K562 (cell line): Measurements from ENCODE around the gene DPH5. TPM values are rescaled to one million over a fixed set of nuclear protein-coding genes. Genes with fewer than 3 reads are reported as not detected.

Source experiments
- CSDE1 ChIP-seq, 2 experiments: fragments of 450-650 bp; IDR thresholded peaks; 2 replicates each; pipeline ENCODE4 v1.6.1; 2016; ENCODE audit warnings: mild to moderate bottlenecking in 1 of 2
- CTBP1 ChIP-seq: fragments of 450-650 bp; IDR thresholded peaks from 2 replicates; pipeline ENCODE4 v1.6.1; 2016; ENCODE audit warnings: borderline replicate concordance
- ELF4 ChIP-seq: fragments of 450-650 bp; formaldehyde crosslinking; IDR thresholded peaks from 2 replicates; pipeline ENCODE4 v1.4.0; 2022; ENCODE audit warnings: missing genetic modification characterization
- ESRRA ChIP-seq: fragments of 450-650 bp; IDR thresholded peaks from 2 replicates; pipeline ENCODE4 v1.6.1; 2014; ENCODE audit warnings: low read depth, mild to moderate bottlenecking, moderate library complexity, borderline replicate concordance
- ETV1 ChIP-seq: fragments of 450-650 bp; conservative IDR thresholded peaks from 2 replicates; pipeline ENCODE4 v1.6.1; 2016; ENCODE audit warnings: missing genetic modification characterization, control low read depth, low read depth, missing compliant biosample characterization
- EWSR1 ChIP-seq: fragments of 450-650 bp; IDR thresholded peaks from 2 replicates; pipeline ENCODE4 v1.6.1; 2018; ENCODE audit warnings: borderline replicate concordance, mild to moderate bottlenecking, low read depth, moderate library complexity; ENCODE audit not compliant: partially characterized antibody
- GABPB2 ChIP-seq: fragments of 250-450 bp; sonication (Bioruptor Pico); conservative IDR thresholded peaks from 2 replicates; pipeline ENCODE4 v1.5.1; 2021; ENCODE audit warnings: mild to moderate bottlenecking
- KAT8 ChIP-seq: fragments of 450-650 bp; IDR thresholded peaks from 2 replicates; pipeline ENCODE4 v1.6.1; 2016; ENCODE audit warnings: low read depth, mild to moderate bottlenecking
- MYNN ChIP-seq, 2 experiments: sonication (generic); formaldehyde crosslinking in 1 of 2; IDR thresholded peaks; 2 replicates each; pipeline versions ENCODE4 v1.5.0 to v1.6.1; 2016 to 2020; ENCODE audit warnings: antibody characterized with exemption in 1 of 2, missing genetic modification reagents in 1 of 2
- NR0B1 ChIP-seq: fragments of 450-650 bp; IDR thresholded peaks from one replicate; pipeline ENCODE4 v1.6.1; 2018; ENCODE audit warnings: mild to moderate bottlenecking, moderate library complexity; ENCODE audit not compliant: partially characterized antibody
- NR2C2 ChIP-seq, 2 experiments: fragments of 200-800 bp in 1 of 2; sonication (Bioruptor generic) in 1 of 2; sonication (generic) in 1 of 2; formaldehyde crosslinking in 1 of 2; IDR thresholded peaks; 2 replicates each; pipeline versions ENCODE4 v1.6.1 to v1.8.0; 2016 to 2022; ENCODE audit warnings: mild to moderate bottlenecking in 1 of 2, missing compliant biosample characterization in 1 of 2, missing genetic modification characterization in 1 of 2, missing genetic modification reagents in 1 of 2
- SRSF3 ChIP-seq: fragments of 200-400 bp; formaldehyde crosslinking; IDR thresholded peaks from 2 replicates; pipeline ENCODE4 v1.6.1; 2016; ENCODE audit warnings: mild to moderate bottlenecking, low read length, moderate library complexity; ENCODE audit not compliant: insufficient read depth
- TCF7L2 ChIP-seq: fragments of 150-350 bp; IDR thresholded peaks from 2 replicates; pipeline ENCODE4 v1.6.1; 2016; ENCODE audit warnings: low read depth, mild to moderate bottlenecking, low read length, moderate library complexity
- TRIM24 ChIP-seq, 2 experiments: fragments of 450-650 bp; IDR thresholded peaks; 2 replicates each; pipeline ENCODE4 v1.6.1; 2016
- ZNF12 ChIP-seq: sonication (generic); formaldehyde crosslinking; IDR thresholded peaks from 2 replicates; pipeline ENCODE4 v1.4.0; 2020; ENCODE audit warnings: mild to moderate bottlenecking, missing genetic modification reagents
- ZNF134 ChIP-seq: fragments of 250-450 bp; sonication (Bioruptor Pico); conservative IDR thresholded peaks from 2 replicates; pipeline ENCODE4 v1.4.0; 2020
- ZNF239 ChIP-seq: fragments of 250-450 bp; sonication (Bioruptor Pico); IDR thresholded peaks from 2 replicates; pipeline ENCODE4 v1.4.0; 2020; ENCODE audit warnings: mild to moderate bottlenecking
- ZNF436 ChIP-seq: fragments of 250-450, 450-650 bp; sonication (Bioruptor Pico); formaldehyde crosslinking; IDR thresholded peaks from 2 replicates; pipeline ENCODE4 v1.7.0; 2020; ENCODE audit warnings: mild to moderate bottlenecking
- ZNF586 ChIP-seq: fragments of 450-650 bp; formaldehyde crosslinking; conservative IDR thresholded peaks from 2 replicates; pipeline ENCODE4 v1.4.0; 2020; ENCODE audit warnings: mild to moderate bottlenecking, moderate library complexity
- polyA plus RNA-seq, 8 experiments: library from polyadenylated mRNA; depleted of rRNA in 4 of 8; stranded (reverse) in 5 of 8; unstranded in 3 of 8; fragments of >200 nt; fragmentation: Nextera tagmentation in 2 of 8; fragmentation: Illumina TruSeq in 1 of 8; extraction: Ambion mirVana in 2 of 8; extraction: Trizol in 1 of 8; gene quantifications; 2 replicates each; pipeline versions ENCODE4 v1.2.1 to v1.2.3, GENCODE V29; 2011 to 2014; ENCODE audit warnings: inconsistent platforms in 1 of 8, missing spikeins in 1 of 8
- total RNA-seq, 7 experiments: library from RNA; depleted of rRNA in 6 of 7; stranded (reverse); fragments of >200 nt in 6 of 7; fragmentation: Illumina TruSeq in 2 of 7; extraction: Trizol in 2 of 7; gene quantifications; 2 replicates each; pipeline versions ENCODE4 v1.2.1 to v1.2.3, GENCODE V29; 2011 to 2021; ENCODE audit warnings: low replicate concordance in 1 of 7
- TF ChIP-seq, protein P1 (sequence below): fragments of 250-450 bp; sonication (Bioruptor Pico); IDR thresholded peaks from 2 replicates; pipeline ENCODE4 v1.4.0; 2020; ENCODE audit warnings: borderline replicate concordance
- TF ChIP-seq, protein P2 (sequence below): sonication (generic); formaldehyde crosslinking; IDR thresholded peaks from 2 replicates; pipeline ENCODE4 v1.8.0; 2022; ENCODE audit warnings: mild to moderate bottlenecking, missing genetic modification reagents
- TF ChIP-seq, protein P3 (sequence below): sonication (generic); formaldehyde crosslinking; IDR thresholded peaks from 2 replicates; pipeline ENCODE4 v1.8.0; 2022; ENCODE audit warnings: mild to moderate bottlenecking, missing genetic modification reagents

DPH5 gene
- total and polyA plus RNA-seq, 9 of the 15 experiments (the other 6 are each of a cell fraction or from before 2014, with no cell fraction given), result 37.6 to 159 (median 89.7) TPM

DNA sequence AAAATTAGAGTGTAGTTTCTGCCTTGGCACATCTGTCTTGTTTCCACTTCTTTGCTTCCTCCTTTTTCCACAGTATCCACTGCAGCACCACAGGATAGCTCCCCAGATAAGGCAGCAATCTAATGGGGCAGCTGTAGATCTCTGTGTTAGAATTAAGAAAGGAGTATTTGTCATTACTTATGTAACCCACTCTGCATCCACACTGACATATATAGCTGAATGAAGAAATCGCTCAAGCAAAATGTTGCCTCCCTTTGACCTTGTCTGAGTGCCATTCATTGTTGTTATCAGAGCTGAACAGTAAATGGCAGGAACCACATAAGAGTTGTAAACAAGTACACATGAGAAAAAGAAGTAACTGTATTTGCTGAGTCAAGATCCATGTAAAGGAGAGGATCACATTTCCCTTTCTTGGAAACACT lies 45.9 kb upstream of the DPH5 start (continued):
- TF ChIP-seq GABPB2 (CRISPR knock-in tag) (no peak), ZNF12 (CRISPR knock-in tag) (no peak), TCF7L2 (no peak), SRSF3 (no peak), ZNF436 (no peak), NR2C2 (CRISPR knock-in tag; IDR thresholded peaks at IDR 0.05) (no peak), NR2C2 (tag; IDR thresholded peaks at IDR 0.05) (peak; percentile 81), NR0B1 (no peak), ZNF239 (no peak), TRIM24 (IDR thresholded peaks at IDR 0.05) (peak; percentile 77 to 83), ELF4 (CRISPR knock-in tag) (no peak), ZNF586 (CRISPR knock-in tag) (no peak), MYNN (IDR thresholded peaks at IDR 0.05) (0 out of 2 replicates have a peak, but pooled peaks have one; percentile 42), MYNN (CRISPR knock-in tag; IDR thresholded peaks at IDR 0.05) (no peak), EWSR1 (no peak), ETV1 (tag) (no peak), ESRRA (peak; percentile 92), CSDE1 (IDR thresholded peaks at IDR 0.05) (no peak), ZNF134 (CRISPR knock-in tag) (no peak), CTBP1 (peak; percentile 62; the same call in 1 of the 2 replicates), KAT8 (no peak)
- TF ChIP-seq, protein P1, sequence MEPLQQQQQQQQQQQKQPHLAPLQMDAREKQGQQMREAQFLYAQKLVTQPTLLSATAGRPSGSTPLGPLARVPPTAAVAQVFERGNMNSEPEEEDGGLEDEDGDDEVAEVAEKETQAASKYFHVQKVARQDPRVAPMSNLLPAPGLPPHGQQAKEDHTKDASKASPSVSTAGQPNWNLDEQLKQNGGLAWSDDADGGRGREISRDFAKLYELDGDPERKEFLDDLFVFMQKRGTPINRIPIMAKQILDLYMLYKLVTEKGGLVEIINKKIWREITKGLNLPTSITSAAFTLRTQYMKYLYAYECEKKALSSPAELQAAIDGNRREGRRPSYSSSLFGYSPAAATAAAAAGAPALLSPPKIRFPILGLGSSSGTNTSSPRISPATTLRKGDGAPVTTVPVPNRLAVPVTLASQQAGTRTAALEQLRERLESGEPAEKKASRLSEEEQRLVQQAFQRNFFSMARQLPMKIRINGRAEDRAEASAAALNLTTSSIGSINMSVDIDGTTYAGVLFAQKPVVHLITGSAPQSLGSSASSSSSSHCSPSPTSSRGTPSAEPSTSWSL, result no peak
- TF ChIP-seq, protein P2, sequence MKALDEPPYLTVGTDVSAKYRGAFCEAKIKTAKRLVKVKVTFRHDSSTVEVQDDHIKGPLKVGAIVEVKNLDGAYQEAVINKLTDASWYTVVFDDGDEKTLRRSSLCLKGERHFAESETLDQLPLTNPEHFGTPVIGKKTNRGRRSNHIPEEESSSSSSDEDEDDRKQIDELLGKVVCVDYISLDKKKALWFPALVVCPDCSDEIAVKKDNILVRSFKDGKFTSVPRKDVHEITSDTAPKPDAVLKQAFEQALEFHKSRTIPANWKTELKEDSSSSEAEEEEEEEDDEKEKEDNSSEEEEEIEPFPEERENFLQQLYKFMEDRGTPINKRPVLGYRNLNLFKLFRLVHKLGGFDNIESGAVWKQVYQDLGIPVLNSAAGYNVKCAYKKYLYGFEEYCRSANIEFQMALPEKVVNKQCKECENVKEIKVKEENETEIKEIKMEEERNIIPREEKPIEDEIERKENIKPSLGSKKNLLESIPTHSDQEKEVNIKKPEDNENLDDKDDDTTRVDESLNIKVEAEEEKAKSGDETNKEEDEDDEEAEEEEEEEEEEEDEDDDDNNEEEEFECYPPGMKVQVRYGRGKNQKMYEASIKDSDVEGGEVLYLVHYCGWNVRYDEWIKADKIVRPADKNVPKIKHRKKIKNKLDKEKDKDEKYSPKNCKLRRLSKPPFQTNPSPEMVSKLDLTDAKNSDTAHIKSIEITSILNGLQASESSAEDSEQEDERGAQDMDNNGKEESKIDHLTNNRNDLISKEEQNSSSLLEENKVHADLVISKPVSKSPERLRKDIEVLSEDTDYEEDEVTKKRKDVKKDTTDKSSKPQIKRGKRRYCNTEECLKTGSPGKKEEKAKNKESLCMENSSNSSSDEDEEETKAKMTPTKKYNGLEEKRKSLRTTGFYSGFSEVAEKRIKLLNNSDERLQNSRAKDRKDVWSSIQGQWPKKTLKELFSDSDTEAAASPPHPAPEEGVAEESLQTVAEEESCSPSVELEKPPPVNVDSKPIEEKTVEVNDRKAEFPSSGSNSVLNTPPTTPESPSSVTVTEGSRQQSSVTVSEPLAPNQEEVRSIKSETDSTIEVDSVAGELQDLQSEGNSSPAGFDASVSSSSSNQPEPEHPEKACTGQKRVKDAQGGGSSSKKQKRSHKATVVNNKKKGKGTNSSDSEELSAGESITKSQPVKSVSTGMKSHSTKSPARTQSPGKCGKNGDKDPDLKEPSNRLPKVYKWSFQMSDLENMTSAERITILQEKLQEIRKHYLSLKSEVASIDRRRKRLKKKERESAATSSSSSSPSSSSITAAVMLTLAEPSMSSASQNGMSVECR (CRISPR knock-in tag), result no peak
- TF ChIP-seq, protein P3, sequence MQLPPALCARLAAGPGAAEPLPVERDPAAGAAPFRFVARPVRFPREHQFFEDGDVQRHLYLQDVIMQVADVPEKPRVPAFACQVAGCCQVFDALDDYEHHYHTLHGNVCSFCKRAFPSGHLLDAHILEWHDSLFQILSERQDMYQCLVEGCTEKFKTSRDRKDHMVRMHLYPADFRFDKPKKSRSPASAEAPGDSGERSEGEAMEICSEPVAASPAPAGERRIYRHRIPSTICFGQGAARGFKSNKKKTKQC (CRISPR knock-in tag), result no peak
